CD14-positive monocyte (primary cell): ENCODE data around the gene APOO. TPM values are rescaled to one million over a fixed set of nuclear protein-coding genes. Genes with fewer than 3 reads are reported as not detected.

Experiments used
- DNase-seq, 3 donors: peaks; one replicate each; pipeline ENCODE4 v3.0.0-alpha.2; 2011 to 2022
- H2AFZ ChIP-seq: 2 replicates; pipeline ENCODE4 v1.6.0; 2012; ENCODE audit warnings: mild to moderate bottlenecking, low read depth, low read length, inconsistent platforms; ENCODE audit not compliant: insufficient read depth, poor library complexity, severe bottlenecking
- H3K27ac ChIP-seq, 2 donors: 1 replicate in 1 of 2; 2 replicates in 1 of 2; pipeline ENCODE4 v1.5.1; 2012 to 2013; ENCODE audit warnings: low read length in 2 of 2, control low read depth in 1 of 2, inconsistent platforms in 1 of 2, low read depth in 1 of 2, mild to moderate bottlenecking in 1 of 2
- H3K27me3 ChIP-seq, 2 donors: one replicate each; pipeline versions ENCODE4 v1.6.0 to v1.6.1; 2011 to 2013; ENCODE audit warnings: low read length in 2 of 2; ENCODE audit not compliant: control insufficient read depth in 2 of 2, insufficient read depth in 2 of 2
- H3K36me3 ChIP-seq, 2 donors: replicated peaks in 1 of 2; 1 replicate in 1 of 2; 2 replicates in 1 of 2; pipeline versions ENCODE4 v1.5.1 to v1.6.1; 2012 to 2013; ENCODE audit warnings: low read length in 2 of 2, control low read depth in 1 of 2, inconsistent platforms in 1 of 2, mild to moderate bottlenecking in 1 of 2; ENCODE audit not compliant: insufficient read depth in 2 of 2, control insufficient read depth in 1 of 2
- H3K4me1 ChIP-seq, 2 donors: 1 replicate in 1 of 2; 2 replicates in 1 of 2; pipeline versions ENCODE4 v1.5.1 to v1.6.1; 2012 to 2013; ENCODE audit warnings: low read length in 2 of 2, control low read depth in 1 of 2, inconsistent platforms in 1 of 2, mild to moderate bottlenecking in 1 of 2, moderate library complexity in 1 of 2; ENCODE audit not compliant: insufficient read depth in 2 of 2, control insufficient read depth in 1 of 2
- H3K4me2 ChIP-seq: replicated peaks from 2 replicates; pipeline ENCODE3; 2012; ENCODE audit warnings: low read length, moderate library complexity, mild to moderate bottlenecking; ENCODE audit not compliant: poor library complexity, severe bottlenecking; ENCODE audit errors: extremely low read depth
- H3K4me3 ChIP-seq, 3 experiments: fragments of 200-600 bp in 1 of 3; sonication (generic) in 1 of 3; replicated peaks in 1 of 3; 1 replicate in 2 of 3; 2 replicates in 1 of 3; pipeline ENCODE4 v1.5.1; 2011 to 2013; ENCODE audit warnings: low read length in 3 of 3, mild to moderate bottlenecking in 3 of 3, control low read depth in 2 of 3, low read depth in 2 of 3, inconsistent platforms in 1 of 3, moderate library complexity in 1 of 3
- H3K79me2 ChIP-seq: 2 replicates; pipeline ENCODE4 v1.6.0; 2012; ENCODE audit warnings: mild to moderate bottlenecking, control low read depth, inconsistent platforms, low read length, moderate library complexity; ENCODE audit not compliant: insufficient read depth
- H3K9ac ChIP-seq: 2 replicates; pipeline ENCODE4 v1.6.0; 2017; ENCODE audit warnings: low read length, mild to moderate bottlenecking; ENCODE audit not compliant: insufficient read depth, poor library complexity, severe bottlenecking
- H3K9me3 ChIP-seq, 2 donors: replicated peaks in 1 of 2; 1 replicate in 1 of 2; 2 replicates in 1 of 2; pipeline versions ENCODE4 v1.5.1 to v1.6.1; 2012 to 2013; ENCODE audit warnings: low read length in 2 of 2, control low read depth in 1 of 2; ENCODE audit not compliant: control insufficient read depth in 1 of 2, insufficient read depth in 1 of 2
- H4K20me1 ChIP-seq: 2 replicates; pipeline ENCODE4 v1.6.0; 2012; ENCODE audit warnings: mild to moderate bottlenecking, low read length, control low read depth, moderate library complexity; ENCODE audit not compliant: insufficient read depth
- H3K27ac Mint-ChIP-seq, 7 donors: one replicate each; pipeline ENCODE4 v1.8.0; 2020; ENCODE audit warnings: mild to moderate bottlenecking in 7 of 7, mixed read lengths in 7 of 7, moderate library complexity in 6 of 7, inconsistent platforms in 2 of 7
- H3K27me3 Mint-ChIP-seq, 3 donors: one replicate each; pipeline ENCODE4 v1.8.0; 2021 to 2022; ENCODE audit warnings: low read depth in 3 of 3, mild to moderate bottlenecking in 3 of 3, mixed read lengths in 3 of 3, moderate library complexity in 3 of 3, inconsistent platforms in 1 of 3
- H3K36me3 Mint-ChIP-seq, 2 donors: one replicate each; pipeline ENCODE4 v1.8.0; 2020; ENCODE audit warnings: mixed read lengths in 2 of 2, inconsistent platforms in 1 of 2, mild to moderate bottlenecking in 1 of 2
- H3K4me1 Mint-ChIP-seq: one replicate; pipeline ENCODE4 v1.8.0; 2020; ENCODE audit warnings: mild to moderate bottlenecking, mixed read lengths
- H3K4me3 Mint-ChIP-seq, 2 donors: one replicate each; pipeline ENCODE4 v1.8.0; 2020; ENCODE audit warnings: mild to moderate bottlenecking in 2 of 2, mixed read lengths in 2 of 2, moderate library complexity in 1 of 2
- H3K9me3 Mint-ChIP-seq, 7 donors: one replicate each; pipeline ENCODE4 v1.8.0; 2020 to 2022; ENCODE audit warnings: mixed read lengths in 7 of 7, mild to moderate bottlenecking in 6 of 7, moderate library complexity in 6 of 7, inconsistent platforms in 2 of 7
- CTCF ChIP-seq: fragments of 200-600 bp; IDR thresholded peaks from one replicate; pipeline ENCODE4 v1.8.0; 2022; ENCODE audit warnings: antibody characterized with exemption, mild to moderate bottlenecking
- WGBS: methylation state at CpG from one replicate; pipeline ENCODE4 v1.1.5; 2013; ENCODE audit warnings: missing lambda C conversion rate; ENCODE audit not compliant: insufficient coverage; 5-methylcytosine and 5-hydroxymethylcytosine counted together
- intact Hi-C, 2 donors: fragments of 100-400 bp; cut with micrococcal nuclease; formaldehyde crosslinking; loops; one replicate each; pipeline versions ENCODE4 v1.15.0 to v1.15.1; 2023
- polyA plus RNA-seq, 3 donors: library from polyadenylated mRNA; depleted of rRNA in 1 of 3; unstranded in 2 of 3; stranded (reverse) in 1 of 3; fragments of 300-500 nt in 2 of 3; fragments of >200 nt in 1 of 3; fragmentation: Illumina TruSeq in 2 of 3; gene quantifications; 1 replicate in 2 of 3; 2 replicates in 1 of 3; pipeline ENCODE4 v1.2.3, GENCODE V29; 2012 to 2021

APOO gene
- polyA plus RNA-seq, 3 donors, result 3.3 to 8.3 (median 4.6) TPM

GRCh38 chrX:23832721-23833120, 75.0 kb downstream of the APOO start:
- intact Hi-C loops, result loop anchor here in 1 of 2 donors (1.0 kb wide), 1 partner anchor 18 kb away; no protein-coding TSS in a partner anchor
- Mint-ChIP-seq H3K36me3 (no peaks in the 10 kb centered on the region), H3K27ac (peak overlapping the region in 2 of 7 donors; percentile 63 to 85), H3K9me3 (peaks cover 0 to 2% (median 0%) of the 10 kb centered on the region in 7 donors), H3K4me1 (no peaks in the 10 kb centered on the region), H3K4me3 (no peak overlapping the region), H3K27me3 (peaks cover 0 to 14% (median 0%) of the 10 kb centered on the region in 3 donors)
- Histone ChIP-seq H3K27me3 (no peaks in the 10 kb centered on the region), H3K9me3 (no peaks in the 10 kb centered on the region), H4K20me1 (no peaks in the 10 kb centered on the region), H3K4me2 (no peak overlapping the region), H3K4me1 (no peaks in the 10 kb centered on the region), H2AFZ (no peak overlapping the region), H3K27ac (no peak overlapping the region), H3K9ac (no peak overlapping the region), H3K4me3 (no peak overlapping the region), H3K36me3 (no peaks in the 10 kb centered on the region), H3K79me2 (no peaks in the 10 kb centered on the region)
- WGBS, result no CpG with 5 or more reads among the region's 1 CpG
- DNase-seq, result no peak
- TF ChIP-seq CTCF, result no peak

GRCh38 chrX:23828881-23829280, 78.9 kb downstream of the APOO start:
- peaks cover 16% of the 10 kb centered on the region for H3K4me1 Mint-ChIP-seq
- Histone ChIP-seq H3K27ac (no peak overlapping the region), H3K36me3 (no peaks in the 10 kb centered on the region), H3K4me3 (no peak overlapping the region), H3K9me3 (no peaks in the 10 kb centered on the region), H3K27me3 (no peaks in the 10 kb centered on the region), H3K9ac (no peak overlapping the region), H3K4me1 (peaks cover 14 to 15% of the 10 kb centered on the region in 2 donors), H3K79me2 (no peaks in the 10 kb centered on the region), H3K4me2 (no peak overlapping the region), H2AFZ (no peak overlapping the region), H4K20me1 (no peaks in the 10 kb centered on the region)
- intact Hi-C loops, result no loop called here
- H3K9me3 Mint-ChIP-seq, result peaks cover 0 to 2% (median 0%) of the 10 kb centered on the region in 7 donors
- TF ChIP-seq CTCF, result no peak
- no peaks in the 10 kb centered on the region for H3K36me3 Mint-ChIP-seq
- WGBS, result no CpG with 5 or more reads among the region's 5 CpGs
- DNase-seq, result no peak
- no peak overlapping the region for H3K27ac Mint-ChIP-seq
- H3K4me3 Mint-ChIP-seq, result no peak overlapping the region
- peaks cover 0 to 15% (median 0%) of the 10 kb centered on the region in 3 donors for H3K27me3 Mint-ChIP-seq
